Liver (tissue), 9 donors: ENCODE measurements around the gene MPDZ. TPM values are rescaled to one million over a fixed set of nuclear protein-coding genes. Genes with fewer than 3 reads are reported as not detected.

ENCODE experiments used
- DNase-seq: peaks from one replicate; pipeline ENCODE4 v3.0.0-alpha.2; 2017; ENCODE audit warnings: low spot score
- H3K27ac ChIP-seq, 2 donors: one replicate each; pipeline ENCODE4 v1.7.0; 2013; ENCODE audit warnings: inconsistent platforms in 2 of 2, low read length in 2 of 2, control low read depth in 1 of 2, low read depth in 1 of 2, mild to moderate bottlenecking in 1 of 2
- H3K27me3 ChIP-seq, 4 donors: one replicate each; pipeline versions ENCODE4 v1.6.1 to v1.7.0; 2013; ENCODE audit warnings: low read length in 3 of 4, inconsistent platforms in 1 of 4, mild to moderate bottlenecking in 1 of 4, moderate library complexity in 1 of 4; ENCODE audit not compliant: control insufficient read depth in 4 of 4, insufficient read depth in 4 of 4
- H3K36me3 ChIP-seq, 4 donors: one replicate each; pipeline versions ENCODE4 v1.6.1 to v1.7.0; 2013; ENCODE audit warnings: low read length in 3 of 4, mild to moderate bottlenecking in 3 of 4, low read depth in 1 of 4, moderate library complexity in 1 of 4; ENCODE audit not compliant: control insufficient read depth in 4 of 4, insufficient read depth in 3 of 4
- H3K4me1 ChIP-seq, 4 donors: one replicate each; pipeline versions ENCODE4 v1.6.1 to v1.7.0; 2013; ENCODE audit warnings: low read length in 3 of 4, mild to moderate bottlenecking in 3 of 4, moderate library complexity in 1 of 4; ENCODE audit not compliant: control insufficient read depth in 4 of 4, insufficient read depth in 4 of 4
- H3K4me3 ChIP-seq, 3 donors: one replicate each; pipeline versions ENCODE4 v1.6.1 to v1.7.0; 2013; ENCODE audit warnings: low read length in 3 of 3, control low read depth in 1 of 3, low read depth in 1 of 3, mild to moderate bottlenecking in 1 of 3
- H3K9ac ChIP-seq, 2 donors: one replicate each; pipeline ENCODE4 v1.7.0; 2013; ENCODE audit warnings: low read length in 2 of 2, mild to moderate bottlenecking in 2 of 2, moderate library complexity in 2 of 2, control low read depth in 1 of 2, low read depth in 1 of 2
- H3K9me3 ChIP-seq, 4 donors: one replicate each; pipeline versions ENCODE4 v1.6.1 to v1.7.0; 2013; ENCODE audit warnings: low read length in 3 of 4; ENCODE audit not compliant: control insufficient read depth in 4 of 4
- EGR1 ChIP-seq, 2 donors: IDR thresholded peaks; 2 replicates each; pipeline ENCODE4 v1.6.1; 2016 to 2018; ENCODE audit warnings: antibody characterized with exemption in 2 of 2, low read depth in 2 of 2
- FOXA1 ChIP-seq: IDR thresholded peaks from 2 replicates; pipeline ENCODE4 v1.6.1; 2016; ENCODE audit warnings: antibody characterized with exemption
- FOXA2 ChIP-seq: IDR thresholded peaks from 2 replicates; pipeline ENCODE4 v1.6.1; 2016; ENCODE audit warnings: antibody characterized with exemption
- GABPA ChIP-seq, 2 donors: IDR thresholded peaks in 1 of 2; conservative IDR thresholded peaks in 1 of 2; 2 replicates each; pipeline ENCODE4 v1.6.1; 2016; ENCODE audit warnings: antibody characterized with exemption in 2 of 2, mild to moderate bottlenecking in 1 of 2, moderate library complexity in 1 of 2
- HNF4A ChIP-seq, 2 donors: conservative IDR thresholded peaks; 2 replicates each; pipeline ENCODE4 v1.6.1; 2016; ENCODE audit warnings: antibody characterized with exemption in 2 of 2, mild to moderate bottlenecking in 2 of 2
- JUND ChIP-seq, 2 donors: IDR thresholded peaks; 2 replicates each; pipeline ENCODE4 v1.6.1; 2016; ENCODE audit warnings: antibody characterized with exemption in 2 of 2
- NR2F2 ChIP-seq: IDR thresholded peaks from 2 replicates; pipeline ENCODE4 v1.6.1; 2016; ENCODE audit warnings: antibody characterized with exemption
- RAD21 ChIP-seq, 2 donors: IDR thresholded peaks; 2 replicates each; pipeline ENCODE4 v1.6.1; 2016; ENCODE audit warnings: antibody characterized with exemption in 2 of 2, mild to moderate bottlenecking in 2 of 2
- RXRA ChIP-seq, 2 donors: IDR thresholded peaks; 2 replicates each; pipeline ENCODE4 v1.6.1; 2017 to 2018; ENCODE audit warnings: antibody characterized with exemption in 2 of 2, mild to moderate bottlenecking in 1 of 2
- TAF1 ChIP-seq: conservative IDR thresholded peaks from 2 replicates; pipeline ENCODE4 v1.6.1; 2016; ENCODE audit warnings: antibody characterized with exemption, mild to moderate bottlenecking
- YY1 ChIP-seq: IDR thresholded peaks from 2 replicates; pipeline ENCODE4 v1.6.1; 2016; ENCODE audit warnings: antibody characterized with exemption, mild to moderate bottlenecking
- WGBS: extraction: QIAGEN DNeasy Blood & Tissue Kit; methylation state at CpG from one replicate; pipeline ENCODE4 v1.1.7; 2013; 5-methylcytosine and 5-hydroxymethylcytosine counted together
- polyA plus RNA-seq, 2 donors: library from polyadenylated mRNA; stranded (reverse) in 1 of 2; unstranded in 1 of 2; fragments of 200-250 nt in 1 of 2; fragments of >200 nt in 1 of 2; fragmentation: Nextera tagmentation in 1 of 2; extraction: Ambion mirVana in 1 of 2; gene quantifications; one replicate each; pipeline versions ENCODE4 v1.2.1 to v1.2.3, GENCODE V29; 2013 to 2015
- total RNA-seq, 2 donors: library from RNA; depleted of rRNA; stranded (reverse); fragments of >200 nt; gene quantifications; one replicate each; pipeline ENCODE4 v1.2.3, GENCODE V29; 2014
- TF ChIP-seq, protein P1 (sequence below): IDR thresholded peaks from 2 replicates; pipeline ENCODE4 v1.6.1; 2016; ENCODE audit warnings: antibody characterized with exemption, mild to moderate bottlenecking
- TF ChIP-seq, protein P2 (sequence below): IDR thresholded peaks from 2 replicates; pipeline ENCODE4 v1.6.1; 2016; ENCODE audit warnings: antibody characterized with exemption
- TF ChIP-seq, protein P3 (sequence below): IDR thresholded peaks from 2 replicates; pipeline ENCODE4 v1.6.1; 2016; ENCODE audit warnings: antibody characterized with exemption
- TF ChIP-seq, protein P4 (sequence below): fragments of 150-350 bp; IDR thresholded peaks from 2 replicates; pipeline ENCODE4 v1.5.1; 2017; ENCODE audit warnings: improper control_type of control experiment, low read depth, low read length; ENCODE audit not compliant: missing input control
- TF ChIP-seq, protein P5 (sequence below): IDR thresholded peaks from 2 replicates; pipeline ENCODE4 v1.6.1; 2016; ENCODE audit warnings: antibody characterized with exemption
- donor health status: healthy.
- donor health status: healthy.
- donor health status: healthy.
- donor health status: healthy.
- donor health status: healthy.

The MPDZ gene
- total and polyA plus RNA-seq, 4 donors = 20.3 to 71.2 (median 30.2) TPM

DNA sequence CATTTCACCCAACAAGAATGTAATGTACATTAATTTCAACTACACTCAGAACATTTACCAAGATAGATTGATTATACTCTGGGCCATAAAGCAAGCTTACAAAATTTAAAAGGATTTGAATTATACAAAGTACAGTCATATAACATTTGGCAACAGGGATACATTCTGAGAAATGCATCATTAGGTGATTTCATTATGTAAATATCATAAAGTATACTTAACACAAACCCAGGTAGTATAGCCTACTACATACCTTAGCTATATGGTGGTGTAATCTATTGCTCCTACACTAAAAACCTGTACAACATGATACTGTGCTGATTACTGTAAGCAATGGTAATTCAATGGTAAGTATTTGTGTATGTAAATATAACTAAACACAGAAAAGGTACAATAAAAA is 202.9 kb downstream of the MPDZ start (continued):
- TF ChIP-seq TAF1 = no peak
- TF ChIP-seq GABPA (IDR thresholded peaks at IDR 0.05 in 1 of 2, conservative IDR thresholded peaks at IDR 0.05 in 1 of 2) = no peak

DNA sequence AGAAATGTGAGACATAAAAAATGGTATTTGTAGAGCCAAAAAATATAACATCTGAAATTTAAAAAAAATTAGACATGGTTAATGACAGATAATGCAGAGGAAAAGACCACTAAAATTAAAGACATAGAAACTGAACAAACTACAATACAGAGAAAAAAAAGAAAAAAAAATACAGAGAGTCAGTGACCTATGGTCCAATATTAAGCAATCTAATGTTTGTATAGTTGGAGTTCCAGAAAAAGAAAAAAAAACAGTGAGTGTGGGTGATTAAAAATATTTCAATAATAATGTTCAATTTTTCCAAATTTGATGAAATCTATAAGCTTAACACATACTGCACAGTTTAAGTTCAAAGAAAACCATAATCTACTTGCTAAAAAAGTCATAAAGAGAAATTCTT is 207.6 kb downstream of the MPDZ start:
- H3K4me1 ChIP-seq = peaks cover 0 to 18% (median 1%) of the 10 kb centered on the region in 4 donors
- TF ChIP-seq RXRA (IDR thresholded peaks at IDR 0.05) = peak; percentile 40 to 49
- TF ChIP-seq YY1 = no peak
- TF ChIP-seq, protein P1, sequence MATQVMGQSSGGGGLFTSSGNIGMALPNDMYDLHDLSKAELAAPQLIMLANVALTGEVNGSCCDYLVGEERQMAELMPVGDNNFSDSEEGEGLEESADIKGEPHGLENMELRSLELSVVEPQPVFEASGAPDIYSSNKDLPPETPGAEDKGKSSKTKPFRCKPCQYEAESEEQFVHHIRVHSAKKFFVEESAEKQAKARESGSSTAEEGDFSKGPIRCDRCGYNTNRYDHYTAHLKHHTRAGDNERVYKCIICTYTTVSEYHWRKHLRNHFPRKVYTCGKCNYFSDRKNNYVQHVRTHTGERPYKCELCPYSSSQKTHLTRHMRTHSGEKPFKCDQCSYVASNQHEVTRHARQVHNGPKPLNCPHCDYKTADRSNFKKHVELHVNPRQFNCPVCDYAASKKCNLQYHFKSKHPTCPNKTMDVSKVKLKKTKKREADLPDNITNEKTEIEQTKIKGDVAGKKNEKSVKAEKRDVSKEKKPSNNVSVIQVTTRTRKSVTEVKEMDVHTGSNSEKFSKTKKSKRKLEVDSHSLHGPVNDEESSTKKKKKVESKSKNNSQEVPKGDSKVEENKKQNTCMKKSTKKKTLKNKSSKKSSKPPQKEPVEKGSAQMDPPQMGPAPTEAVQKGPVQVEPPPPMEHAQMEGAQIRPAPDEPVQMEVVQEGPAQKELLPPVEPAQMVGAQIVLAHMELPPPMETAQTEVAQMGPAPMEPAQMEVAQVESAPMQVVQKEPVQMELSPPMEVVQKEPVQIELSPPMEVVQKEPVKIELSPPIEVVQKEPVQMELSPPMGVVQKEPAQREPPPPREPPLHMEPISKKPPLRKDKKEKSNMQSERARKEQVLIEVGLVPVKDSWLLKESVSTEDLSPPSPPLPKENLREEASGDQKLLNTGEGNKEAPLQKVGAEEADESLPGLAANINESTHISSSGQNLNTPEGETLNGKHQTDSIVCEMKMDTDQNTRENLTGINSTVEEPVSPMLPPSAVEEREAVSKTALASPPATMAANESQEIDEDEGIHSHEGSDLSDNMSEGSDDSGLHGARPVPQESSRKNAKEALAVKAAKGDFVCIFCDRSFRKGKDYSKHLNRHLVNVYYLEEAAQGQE = no peak
- no peak for TF ChIP-seq GABPA (IDR thresholded peaks at IDR 0.05 in 1 of 2, conservative IDR thresholded peaks at IDR 0.05 in 1 of 2)
- TF ChIP-seq, protein P2, sequence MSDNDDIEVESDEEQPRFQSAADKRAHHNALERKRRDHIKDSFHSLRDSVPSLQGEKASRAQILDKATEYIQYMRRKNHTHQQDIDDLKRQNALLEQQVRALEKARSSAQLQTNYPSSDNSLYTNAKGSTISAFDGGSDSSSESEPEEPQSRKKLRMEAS = no peak
- TF ChIP-seq, protein P3, sequence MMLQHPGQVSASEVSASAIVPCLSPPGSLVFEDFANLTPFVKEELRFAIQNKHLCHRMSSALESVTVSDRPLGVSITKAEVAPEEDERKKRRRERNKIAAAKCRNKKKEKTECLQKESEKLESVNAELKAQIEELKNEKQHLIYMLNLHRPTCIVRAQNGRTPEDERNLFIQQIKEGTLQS = no peak
- TF ChIP-seq NR2F2 = no peak
- TF ChIP-seq, protein P4, sequence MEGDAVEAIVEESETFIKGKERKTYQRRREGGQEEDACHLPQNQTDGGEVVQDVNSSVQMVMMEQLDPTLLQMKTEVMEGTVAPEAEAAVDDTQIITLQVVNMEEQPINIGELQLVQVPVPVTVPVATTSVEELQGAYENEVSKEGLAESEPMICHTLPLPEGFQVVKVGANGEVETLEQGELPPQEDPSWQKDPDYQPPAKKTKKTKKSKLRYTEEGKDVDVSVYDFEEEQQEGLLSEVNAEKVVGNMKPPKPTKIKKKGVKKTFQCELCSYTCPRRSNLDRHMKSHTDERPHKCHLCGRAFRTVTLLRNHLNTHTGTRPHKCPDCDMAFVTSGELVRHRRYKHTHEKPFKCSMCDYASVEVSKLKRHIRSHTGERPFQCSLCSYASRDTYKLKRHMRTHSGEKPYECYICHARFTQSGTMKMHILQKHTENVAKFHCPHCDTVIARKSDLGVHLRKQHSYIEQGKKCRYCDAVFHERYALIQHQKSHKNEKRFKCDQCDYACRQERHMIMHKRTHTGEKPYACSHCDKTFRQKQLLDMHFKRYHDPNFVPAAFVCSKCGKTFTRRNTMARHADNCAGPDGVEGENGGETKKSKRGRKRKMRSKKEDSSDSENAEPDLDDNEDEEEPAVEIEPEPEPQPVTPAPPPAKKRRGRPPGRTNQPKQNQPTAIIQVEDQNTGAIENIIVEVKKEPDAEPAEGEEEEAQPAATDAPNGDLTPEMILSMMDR = no peak
- TF ChIP-seq TAF1 = no peak
- TF ChIP-seq RAD21 (IDR thresholded peaks at IDR 0.05) = no peak
- peak; percentile 64 to 73 for TF ChIP-seq HNF4A (conservative IDR thresholded peaks at IDR 0.05)
- TF ChIP-seq EGR1 (IDR thresholded peaks at IDR 0.05; ENCODE audit: low read depth in 2 of 2) = no peak
- H3K27me3 ChIP-seq = no peaks in the 10 kb centered on the region
- H3K9me3 ChIP-seq = no peaks in the 10 kb centered on the region
- no peak overlapping the region for H3K9ac ChIP-seq
- H3K36me3 ChIP-seq = no peaks in the 10 kb centered on the region
- no peak overlapping the region for H3K4me3 ChIP-seq
- H3K27ac ChIP-seq = peak overlapping the region; percentile 23 to 39
- DNase-seq = no peak

DNA sequence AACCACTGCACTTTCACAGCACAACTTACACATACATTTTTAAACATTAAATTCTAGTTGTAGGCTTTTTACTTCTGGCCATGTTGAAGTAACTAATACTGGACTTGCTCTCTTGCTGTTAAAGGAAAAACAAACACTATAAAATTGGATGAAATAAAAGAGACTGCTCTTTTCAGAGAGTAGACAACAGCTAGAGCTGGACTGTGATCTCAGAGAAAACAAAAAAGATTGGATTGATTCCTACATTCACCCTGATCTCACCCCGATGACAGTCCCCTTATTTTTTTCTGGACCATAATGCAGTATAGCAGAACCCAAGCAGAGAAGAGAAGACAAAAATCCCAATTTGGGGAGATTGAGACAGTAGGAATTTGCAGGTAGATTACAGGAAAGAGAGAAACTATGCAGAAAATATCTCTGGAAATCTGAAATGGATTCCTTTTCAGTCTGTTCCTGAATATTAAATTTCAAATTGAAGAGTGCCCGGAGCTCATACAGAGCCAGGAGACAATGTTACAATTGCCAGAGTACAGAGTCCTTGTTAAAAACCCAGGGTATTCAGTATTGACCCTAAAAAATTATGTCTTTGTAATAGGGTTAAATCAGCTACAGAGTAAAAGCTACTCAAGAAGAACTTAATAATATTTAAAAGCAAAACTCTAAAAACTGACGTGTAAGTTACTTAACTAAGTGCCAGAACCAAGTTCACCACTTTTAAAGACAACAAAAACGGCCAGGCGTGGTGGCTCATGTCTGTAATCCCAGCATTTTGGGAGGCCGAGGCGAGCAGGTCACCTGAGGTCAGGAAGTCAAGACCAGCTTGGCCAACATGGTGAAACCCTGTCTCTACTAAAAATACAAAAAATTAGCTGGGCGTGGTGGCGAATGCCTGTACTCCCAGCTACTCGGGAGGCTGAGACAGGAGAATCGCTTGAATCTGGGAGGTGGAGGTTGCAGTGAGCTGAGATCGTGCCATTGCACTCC is 208.6 kb downstream of the MPDZ start:
- no peak for DNase-seq
- no peaks in the 10 kb centered on the region for H3K9me3 ChIP-seq
- H3K4me3 ChIP-seq = no peak overlapping the region
- WGBS = 40% methylated on average over 12 of the region's 12 CpGs
- H3K36me3 ChIP-seq = no peaks in the 10 kb centered on the region
- peaks cover 0 to 18% (median 1%) of the 10 kb centered on the region in 4 donors for H3K4me1 ChIP-seq
- peak overlapping the region; percentile 55 to 65 for H3K27ac ChIP-seq
- H3K27me3 ChIP-seq = no peaks in the 10 kb centered on the region
- H3K9ac ChIP-seq = peak overlapping the region; percentile 44 to 77
- peak; percentile 36 for TF ChIP-seq FOXA2
- TF ChIP-seq, protein P3 = no peak
- peak in 1 of 2 donors; percentile 48 for TF ChIP-seq JUND (IDR thresholded peaks at IDR 0.05)
- no peak for TF ChIP-seq NR2F2
- TF ChIP-seq, protein P5, sequence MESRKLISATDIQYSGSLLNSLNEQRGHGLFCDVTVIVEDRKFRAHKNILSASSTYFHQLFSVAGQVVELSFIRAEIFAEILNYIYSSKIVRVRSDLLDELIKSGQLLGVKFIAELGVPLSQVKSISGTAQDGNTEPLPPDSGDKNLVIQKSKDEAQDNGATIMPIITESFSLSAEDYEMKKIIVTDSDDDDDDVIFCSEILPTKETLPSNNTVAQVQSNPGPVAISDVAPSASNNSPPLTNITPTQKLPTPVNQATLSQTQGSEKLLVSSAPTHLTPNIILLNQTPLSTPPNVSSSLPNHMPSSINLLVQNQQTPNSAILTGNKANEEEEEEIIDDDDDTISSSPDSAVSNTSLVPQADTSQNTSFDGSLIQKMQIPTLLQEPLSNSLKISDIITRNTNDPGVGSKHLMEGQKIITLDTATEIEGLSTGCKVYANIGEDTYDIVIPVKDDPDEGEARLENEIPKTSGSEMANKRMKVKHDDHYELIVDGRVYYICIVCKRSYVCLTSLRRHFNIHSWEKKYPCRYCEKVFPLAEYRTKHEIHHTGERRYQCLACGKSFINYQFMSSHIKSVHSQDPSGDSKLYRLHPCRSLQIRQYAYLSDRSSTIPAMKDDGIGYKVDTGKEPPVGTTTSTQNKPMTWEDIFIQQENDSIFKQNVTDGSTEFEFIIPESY = no peak
- TF ChIP-seq, protein P2 = no peak
- peak; percentile 71 to 82 for TF ChIP-seq HNF4A (conservative IDR thresholded peaks at IDR 0.05)
- peak; percentile 59 for TF ChIP-seq YY1
- TF ChIP-seq FOXA1 = peak; percentile 65
- TF ChIP-seq RXRA (IDR thresholded peaks at IDR 0.05) = peak in 1 of 2 donors; percentile 60
- no peak for TF ChIP-seq TAF1
